Dermis microvascular lymphatic vessel endothelial cell (primary cell): ENCODE measurements around the gene SAMD8. TPM values are rescaled to one million over a fixed set of nuclear protein-coding genes. Genes with fewer than 3 reads are reported as not detected.
"Not testable (repeated sequence)": the region's sequence is repeated elsewhere in the genome, so short reads cannot be mapped to it uniquely, and the experiment has no call there.

Source experiments
- DNase-seq, 2 donors: peaks; one replicate each; pipeline versions ENCODE4 v3.0.0 to v3.0.0-alpha.2; 2010; ENCODE audit warnings: low read depth in 2 of 2
- total RNA-seq: library from RNA; depleted of rRNA; stranded (reverse); fragments of >200 nt; gene quantifications from 2 replicates; pipeline ENCODE4 v1.2.1, GENCODE V29; 2014

Gene SAMD8
- total RNA-seq, 1 donor from 2014 or later: 21.2 TPM

DNA sequence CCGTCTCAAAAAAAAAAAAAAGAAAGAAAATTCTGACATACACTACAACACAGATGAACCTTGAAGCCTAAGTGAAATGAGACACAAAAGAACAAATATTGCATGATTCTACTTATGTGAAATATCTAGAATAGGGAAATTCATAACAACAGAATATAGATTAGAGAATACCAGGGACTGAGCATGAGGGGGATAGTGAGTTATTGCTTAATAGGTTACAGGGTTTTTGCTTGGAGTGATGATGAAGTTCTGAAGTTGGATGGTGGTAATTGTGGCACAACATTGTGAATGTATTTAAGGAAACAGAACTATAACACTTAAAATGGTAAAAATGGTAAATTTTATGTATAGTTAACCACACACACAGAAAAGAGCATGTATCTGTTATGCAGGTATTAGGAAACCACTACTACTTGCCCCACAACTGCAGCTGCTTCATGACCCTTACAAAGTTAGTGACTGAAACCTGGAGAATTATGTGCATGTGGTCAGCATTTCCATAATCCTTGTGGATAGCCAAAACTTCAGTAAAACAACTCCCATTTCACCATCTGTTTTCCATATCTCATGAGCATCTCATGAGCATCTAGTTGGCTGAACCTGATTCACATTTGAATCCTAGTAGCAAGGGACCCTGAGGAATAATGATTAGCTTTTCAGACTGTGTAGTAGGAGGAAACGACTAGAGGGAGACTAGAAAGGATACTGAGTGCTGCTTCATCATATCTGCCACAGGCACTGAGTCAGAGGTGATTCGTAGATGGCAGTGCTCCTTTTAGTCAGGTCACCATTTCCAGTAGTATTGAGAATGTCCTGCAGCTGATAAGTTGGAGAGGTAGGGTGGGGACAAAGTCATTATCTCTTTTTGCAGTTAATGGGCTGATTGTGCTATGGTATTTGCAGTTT, 26.3 kb downstream of the SAMD8 start:
- DNase-seq: peak in 1 of 2 donors; percentile 41

DNA sequence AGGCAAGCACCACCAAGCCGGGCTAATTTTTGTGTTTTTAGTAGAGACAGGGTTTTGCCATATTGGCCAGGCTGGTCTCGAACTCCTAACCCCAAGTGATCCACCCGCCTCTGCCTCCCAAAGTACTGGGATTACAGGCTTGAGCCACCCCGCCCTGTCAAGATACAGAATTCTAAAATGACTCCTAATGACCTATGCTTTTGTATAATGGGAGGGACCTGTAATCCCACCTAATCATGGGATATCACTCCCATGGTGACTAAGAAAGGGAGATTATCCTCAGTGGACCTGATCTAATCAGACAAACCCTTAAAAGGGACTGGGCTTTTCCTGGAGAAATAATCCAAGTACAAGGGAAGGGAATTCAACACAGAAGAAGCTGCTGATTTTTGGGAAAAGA, 28.8 kb downstream of the SAMD8 start:
- DNase-seq: no peak

DNA sequence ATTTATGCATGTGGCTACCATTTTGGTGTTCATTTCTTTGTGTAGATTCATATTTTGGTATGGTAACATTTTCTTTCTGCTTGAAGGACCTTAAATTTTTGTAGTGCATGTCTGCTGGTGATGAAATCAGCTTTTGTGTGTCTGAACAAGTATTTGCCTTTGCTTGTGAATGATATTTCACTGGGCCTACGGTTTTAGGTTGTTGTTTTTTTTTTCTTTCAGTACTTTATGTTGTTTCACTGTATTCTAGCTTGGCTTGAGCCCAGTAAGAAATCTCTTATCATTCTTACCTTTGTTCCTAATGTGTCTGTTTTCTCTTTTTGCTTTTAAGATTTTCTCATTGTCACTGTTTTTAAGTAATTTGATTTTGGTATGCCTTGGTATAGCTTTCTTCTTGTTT, 31.9 kb downstream of the SAMD8 start:
- no peak for DNase-seq

DNA sequence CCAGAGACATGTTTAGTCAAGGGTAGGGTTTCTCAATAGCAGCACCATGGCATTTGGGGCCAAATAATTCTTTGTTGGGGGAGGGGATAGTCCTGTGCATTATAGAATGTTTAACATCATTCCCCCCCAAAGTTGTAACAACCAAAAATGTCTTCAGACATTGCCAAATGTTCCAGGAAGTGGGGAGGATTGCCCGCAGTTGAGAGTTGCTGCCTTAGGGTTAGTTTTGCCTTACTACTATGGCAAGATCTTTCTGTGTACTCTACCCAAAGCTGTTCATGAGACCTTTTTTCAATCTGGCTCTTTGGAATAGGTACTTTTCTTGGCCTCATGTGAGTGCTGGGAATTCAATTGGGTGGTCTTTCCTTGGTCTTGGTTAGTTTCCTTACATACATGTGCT, 34.1 kb downstream of the SAMD8 start:
- no peak for DNase-seq

DNA sequence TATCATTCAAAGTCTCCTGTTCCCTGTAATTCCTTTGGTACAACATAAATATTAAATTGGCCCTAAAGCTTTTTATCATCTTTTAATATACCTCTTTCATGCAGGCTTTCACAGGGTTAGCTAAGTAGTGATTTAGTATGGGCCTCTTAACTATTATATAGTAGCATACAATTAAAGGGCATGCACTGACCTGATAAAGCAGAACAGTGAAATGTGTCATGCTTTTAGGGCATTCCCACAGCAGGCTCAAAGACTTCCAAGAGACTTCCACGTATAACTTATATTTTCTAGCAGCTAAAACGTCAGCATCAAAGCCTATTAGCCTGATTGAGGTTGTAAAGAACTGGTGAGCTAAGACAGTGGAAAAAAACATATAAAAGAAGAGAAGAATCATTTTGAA, 35.3 kb downstream of the SAMD8 start:
- DNase-seq: no peak

DNA sequence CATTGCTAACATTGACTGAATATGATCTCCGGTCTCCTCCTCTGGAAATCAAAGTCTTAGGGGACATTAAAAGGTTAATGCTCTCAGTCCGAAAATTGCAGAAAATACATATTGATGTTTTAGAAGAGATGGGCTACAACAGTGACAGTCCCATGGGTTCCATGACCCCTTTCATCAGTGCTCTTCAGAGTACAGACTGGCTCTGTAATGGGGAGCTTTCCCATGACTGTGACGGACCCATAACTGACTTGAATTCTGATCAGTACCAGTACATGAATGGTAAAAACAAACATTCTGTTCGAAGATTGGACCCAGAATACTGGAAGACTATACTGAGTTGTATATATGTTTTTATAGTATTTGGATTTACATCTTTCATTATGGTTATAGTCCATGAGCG, 39.2 kb downstream of the SAMD8 start:
- no peak for DNase-seq

DNA sequence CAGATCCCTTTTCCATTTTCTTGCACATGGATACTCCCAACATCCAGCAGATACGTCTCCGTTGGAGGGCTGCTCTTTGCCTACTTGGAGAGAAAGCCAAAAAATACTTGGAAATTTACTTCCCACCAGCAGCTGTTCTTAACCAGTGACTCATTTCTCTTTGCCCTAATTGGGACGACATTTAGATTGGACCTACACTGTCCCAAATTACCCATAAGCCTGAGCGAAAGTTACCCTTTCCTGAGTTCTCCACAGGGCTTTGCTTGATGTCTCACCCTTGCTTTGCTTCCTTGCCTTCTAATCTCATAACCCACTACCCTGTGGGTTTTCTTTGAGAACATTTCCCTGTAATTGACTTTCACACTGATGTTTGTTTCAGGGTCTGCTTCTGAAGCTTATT, 48.1 kb downstream of the SAMD8 start:
- DNase-seq: no peak

DNA sequence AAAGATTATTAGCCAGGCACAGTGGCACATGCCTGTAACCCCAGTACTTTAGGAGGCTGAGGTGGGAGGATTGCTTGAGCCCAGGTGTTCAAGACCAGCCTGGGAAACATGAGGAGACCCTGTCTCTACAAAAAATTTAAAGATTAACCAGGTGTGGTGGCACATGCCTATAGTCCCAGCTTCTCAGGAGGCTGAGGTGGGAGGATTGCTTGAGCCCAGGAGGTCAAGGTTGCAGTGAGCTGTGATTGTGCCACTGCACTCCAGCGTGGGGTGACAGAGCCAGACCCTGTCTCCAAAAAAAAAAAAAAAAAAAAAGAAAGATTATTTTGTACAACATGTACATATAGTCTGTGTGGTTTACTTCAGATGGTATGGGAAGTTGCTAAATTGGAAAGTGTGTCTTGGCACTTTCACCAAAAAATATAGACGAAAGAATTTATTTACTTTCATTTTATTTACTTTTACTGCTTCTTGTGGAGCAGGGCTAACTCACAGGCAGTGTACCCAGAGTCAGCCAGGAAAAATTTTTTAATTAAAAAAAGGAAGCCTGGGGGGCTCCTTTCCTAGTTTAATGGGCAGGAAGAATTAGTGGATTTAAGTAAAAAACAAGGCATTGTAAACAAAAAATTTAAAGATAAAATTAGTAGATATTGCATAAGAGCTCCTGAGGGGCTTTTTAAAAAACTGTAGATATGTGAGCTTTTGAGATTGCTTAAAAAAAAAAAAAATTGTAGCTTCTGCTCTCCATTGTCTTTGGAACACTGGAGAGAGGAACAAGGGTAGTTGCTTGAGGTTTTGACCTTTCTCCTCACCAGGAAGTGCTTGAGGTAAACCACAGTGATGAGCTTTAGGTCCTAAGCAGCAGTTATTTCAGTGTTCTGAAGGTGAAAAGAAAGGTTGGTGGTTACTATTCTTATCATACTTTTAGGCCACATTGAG, 54.5 kb downstream of the SAMD8 start:
- DNase-seq: no peak

DNA sequence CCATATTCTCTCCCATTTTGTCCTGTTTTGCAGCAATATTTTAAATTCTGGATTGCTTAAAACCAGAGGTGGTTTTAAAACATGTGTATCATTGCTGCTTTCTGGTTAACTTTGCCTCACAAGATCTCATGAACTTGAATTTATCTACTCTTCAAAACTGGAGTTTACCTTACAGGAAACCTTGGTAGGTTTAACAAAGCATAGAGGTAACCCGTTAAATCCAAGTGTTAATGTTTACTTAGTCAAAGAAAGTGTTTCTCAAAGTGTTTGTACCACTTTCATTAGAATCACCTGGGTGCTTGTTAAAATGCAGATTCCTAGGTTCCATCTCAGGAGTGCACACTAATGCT, 55.1 kb downstream of the SAMD8 start:
- DNase-seq: no peak

DNA sequence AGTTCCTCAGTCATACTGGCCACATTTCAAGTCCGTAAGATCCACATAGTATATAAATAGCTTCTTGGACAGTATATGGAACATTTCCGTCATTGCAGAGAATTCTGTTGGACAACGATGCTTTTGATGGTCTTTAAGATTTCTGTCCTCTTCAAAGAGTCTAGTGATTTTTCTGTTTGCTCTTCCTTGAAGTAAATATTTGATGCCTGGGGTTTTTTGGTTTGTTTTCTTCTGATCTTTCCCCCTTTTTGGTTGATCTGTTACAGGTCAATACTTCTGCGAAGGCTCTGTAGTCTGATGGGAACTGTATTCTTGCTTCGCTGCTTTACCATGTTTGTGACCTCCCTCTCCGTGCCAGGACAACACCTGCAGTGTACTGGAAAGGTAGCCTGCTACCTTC, 56.8 kb downstream of the SAMD8 start:
- no peak for DNase-seq

DNA sequence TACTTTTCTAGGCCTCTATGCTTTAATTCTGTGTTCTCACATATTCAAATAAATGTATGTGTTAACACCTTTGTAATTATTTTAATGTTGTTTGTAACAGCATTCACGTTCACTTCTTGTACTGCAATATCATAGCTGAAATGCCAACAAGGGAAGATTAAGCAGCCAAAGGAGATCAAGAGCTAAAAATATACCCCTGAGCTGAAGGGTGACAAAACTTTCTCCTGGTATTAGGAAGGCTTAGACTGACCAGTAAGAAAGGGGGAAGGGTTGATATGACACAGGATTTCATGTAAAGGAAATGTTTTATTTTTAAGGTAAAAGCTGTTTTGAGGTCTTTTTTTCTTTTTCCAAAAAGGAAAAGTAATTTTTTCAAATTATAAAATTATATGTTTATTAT, 58.8 kb downstream of the SAMD8 start:
- no peak for DNase-seq

DNA sequence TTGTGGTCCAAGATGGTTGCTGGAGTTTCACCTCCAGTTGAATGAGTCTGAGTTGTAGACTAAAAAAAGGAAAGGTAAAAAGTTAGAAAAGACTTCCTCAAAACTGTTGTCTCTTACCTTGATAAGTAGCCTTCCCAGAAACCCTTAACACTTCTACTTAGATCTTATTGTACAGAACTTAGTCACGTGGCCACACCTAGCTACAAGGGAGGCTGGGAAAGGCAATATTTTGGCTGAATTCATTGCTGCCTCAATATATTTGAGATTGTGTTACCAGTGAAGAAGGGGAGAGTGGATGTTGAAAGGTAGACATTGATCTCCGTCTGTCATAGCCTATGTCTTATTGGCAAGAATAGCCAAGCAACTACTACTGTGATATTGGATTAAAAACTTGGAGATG, 63.6 kb downstream of the SAMD8 start:
- DNase-seq: no peak

DNA sequence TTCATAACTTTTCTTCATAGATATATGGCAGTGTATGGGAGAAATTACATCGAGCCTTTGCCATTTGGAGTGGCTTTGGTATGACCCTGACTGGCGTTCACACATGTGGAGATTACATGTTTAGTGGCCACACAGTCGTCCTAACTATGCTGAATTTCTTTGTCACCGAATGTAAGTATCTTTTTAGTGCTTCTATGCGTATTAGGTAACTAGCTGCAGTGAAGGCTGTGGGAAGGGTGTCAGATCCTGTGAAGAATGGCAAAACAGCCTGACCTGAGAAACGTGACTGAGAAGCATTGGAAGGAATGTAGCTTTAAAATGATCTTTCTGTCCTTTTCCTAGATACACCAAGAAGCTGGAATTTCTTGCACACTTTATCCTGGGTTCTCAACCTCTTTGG, 64.6 kb downstream of the SAMD8 start:
- no peak for DNase-seq

DNA sequence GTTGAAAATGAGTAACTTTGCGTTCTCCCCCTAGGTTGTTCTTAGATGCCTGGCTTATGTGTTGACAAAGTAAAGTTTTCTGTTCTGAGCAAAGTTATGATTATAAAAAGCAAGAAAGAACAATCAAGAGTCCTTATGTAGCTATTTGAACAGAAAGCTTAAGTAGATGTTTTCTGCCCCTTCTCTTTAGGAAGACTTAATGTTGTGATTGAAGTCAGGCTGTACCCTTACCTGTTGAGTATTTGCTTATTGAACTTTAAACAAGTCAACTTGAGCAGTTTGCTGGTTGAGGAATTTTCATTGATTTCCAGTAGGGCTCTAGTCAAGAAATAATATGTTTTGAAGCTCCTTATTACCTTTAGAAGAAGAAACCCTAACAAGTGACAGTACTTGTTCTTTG, 65.3 kb downstream of the SAMD8 start:
- no peak for DNase-seq

DNA sequence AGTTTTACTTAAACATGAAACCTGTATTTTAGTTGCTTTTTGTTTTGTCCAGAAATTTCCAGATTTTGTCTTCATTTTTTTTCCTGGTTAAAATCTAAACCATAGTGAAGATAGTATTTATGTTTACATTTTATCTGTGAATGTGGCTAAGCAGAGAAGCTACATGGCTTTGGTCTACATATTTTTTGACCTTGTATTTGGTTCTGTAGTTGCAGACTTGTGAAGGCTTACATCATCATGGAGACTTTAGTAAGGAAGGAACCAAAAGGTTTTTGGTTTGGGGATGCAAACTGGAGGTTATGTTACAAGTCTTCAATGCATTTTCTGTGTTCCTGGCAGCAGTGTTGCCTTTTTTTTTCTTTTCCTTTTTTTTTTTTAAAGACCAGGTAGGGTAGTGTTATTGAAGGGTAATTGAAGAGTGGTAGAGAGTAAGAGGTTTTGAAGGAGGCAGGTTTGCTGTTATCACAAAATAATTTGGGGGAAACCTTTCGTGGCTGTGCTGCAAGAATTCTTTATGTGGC, 68.3 kb downstream of the SAMD8 start:
- DNase-seq: no peak

DNA sequence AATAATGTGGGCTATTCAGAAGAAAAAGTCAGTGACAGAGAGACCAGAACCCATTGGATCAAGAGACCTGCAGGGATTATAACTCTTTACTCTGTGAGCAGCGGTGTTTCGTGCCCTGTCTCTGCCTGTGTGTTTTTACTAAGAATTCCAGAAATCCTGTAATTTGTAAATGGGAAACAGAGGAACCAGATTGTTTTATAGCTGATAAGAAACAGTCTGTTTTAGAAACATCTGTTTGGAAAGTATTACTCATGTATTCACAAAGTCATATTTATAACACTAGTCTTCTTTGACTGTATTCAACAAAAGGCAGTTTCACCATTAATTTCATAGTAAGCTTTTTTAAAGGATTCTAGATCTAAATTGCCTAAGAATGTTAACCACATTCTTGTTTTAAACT, 69.1 kb downstream of the SAMD8 start:
- peak; percentile 69 to 84 for DNase-seq

DNA sequence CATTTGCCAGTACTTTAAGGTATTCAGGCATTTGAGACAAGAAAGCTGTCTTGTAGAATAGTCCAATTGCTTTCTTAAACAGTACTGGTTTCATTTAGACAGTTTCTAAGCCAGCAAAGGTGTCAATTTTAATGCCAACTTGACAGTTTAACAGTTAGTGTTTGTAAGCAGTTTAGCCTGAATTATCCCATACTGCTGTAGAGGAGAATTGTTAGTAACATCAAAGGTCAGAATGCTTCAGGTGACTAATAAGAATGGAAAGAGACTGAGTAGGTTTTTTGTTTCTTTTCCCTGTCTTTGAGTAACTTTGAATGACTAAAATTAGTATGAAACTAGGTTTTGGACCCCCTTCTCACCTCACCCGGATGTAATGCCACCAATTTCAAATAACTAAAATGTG, 69.6 kb downstream of the SAMD8 start:
- DNase-seq: peak in 1 of 2 donors; percentile 40

DNA sequence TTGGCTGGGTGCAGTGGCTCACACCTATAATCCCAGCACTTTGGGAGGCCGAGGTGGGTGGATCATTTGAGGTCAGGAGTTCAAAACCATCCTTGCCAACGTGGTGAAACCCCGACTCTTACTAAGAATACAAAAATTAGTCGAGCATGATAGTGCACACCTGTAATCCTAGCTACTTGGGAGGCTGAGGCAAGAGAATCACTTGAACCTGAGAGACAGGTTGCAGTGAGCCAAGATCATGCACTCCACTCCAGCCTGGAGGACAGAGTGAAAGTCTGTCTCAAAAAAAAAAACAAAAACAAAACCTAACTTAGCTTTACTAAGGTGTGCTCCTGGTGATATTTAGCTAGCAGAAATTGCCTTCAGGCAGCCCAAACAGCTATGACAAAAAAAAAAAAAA, 74.9 kb downstream of the SAMD8 start:
- DNase-seq: no peak

DNA sequence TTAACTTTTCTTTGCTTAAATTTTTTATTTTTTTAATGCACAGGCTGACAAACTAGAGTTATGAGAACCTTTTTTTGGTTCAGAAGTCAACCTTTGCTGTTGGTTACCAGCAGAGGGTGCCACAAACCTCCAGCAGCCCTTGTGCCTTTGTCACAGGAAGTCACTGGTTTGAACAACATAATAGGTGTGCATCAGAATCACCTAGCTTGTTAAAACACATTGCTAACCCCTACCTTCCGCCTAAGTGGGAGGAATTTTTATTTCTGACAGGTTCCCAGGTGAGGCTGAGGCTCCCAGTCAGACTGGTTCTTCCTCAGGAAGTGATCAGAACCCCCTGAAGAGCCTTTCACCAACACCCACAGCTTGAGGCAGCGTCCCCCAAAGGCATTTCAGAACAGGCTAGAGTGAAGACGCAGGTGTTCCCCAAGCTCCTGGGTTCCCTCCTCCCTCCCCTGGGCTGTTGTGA, 76.5 kb downstream of the SAMD8 start:
- peak; percentile 80 for DNase-seq

DNA sequence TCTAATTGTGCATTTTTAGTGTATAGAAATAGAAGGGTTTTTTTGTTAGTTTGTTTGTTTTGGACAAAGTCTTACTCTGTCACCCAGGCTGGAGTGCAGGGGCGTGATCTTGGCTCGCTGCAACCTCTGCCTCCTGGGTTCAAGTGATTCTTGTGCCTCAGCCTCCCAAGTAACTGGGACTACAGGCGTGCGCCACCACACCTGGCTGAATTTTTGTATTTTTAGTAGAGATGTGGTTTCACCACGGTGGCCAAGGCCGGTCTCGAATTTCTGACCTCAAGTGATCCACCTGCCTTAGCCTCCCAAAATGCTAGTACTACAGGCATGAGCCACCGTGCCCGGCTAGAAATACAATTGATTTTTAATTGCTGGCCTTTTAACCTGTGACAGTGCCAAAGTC, 77.1 kb downstream of the SAMD8 start:
- DNase-seq: not testable (repeated sequence)

DNA sequence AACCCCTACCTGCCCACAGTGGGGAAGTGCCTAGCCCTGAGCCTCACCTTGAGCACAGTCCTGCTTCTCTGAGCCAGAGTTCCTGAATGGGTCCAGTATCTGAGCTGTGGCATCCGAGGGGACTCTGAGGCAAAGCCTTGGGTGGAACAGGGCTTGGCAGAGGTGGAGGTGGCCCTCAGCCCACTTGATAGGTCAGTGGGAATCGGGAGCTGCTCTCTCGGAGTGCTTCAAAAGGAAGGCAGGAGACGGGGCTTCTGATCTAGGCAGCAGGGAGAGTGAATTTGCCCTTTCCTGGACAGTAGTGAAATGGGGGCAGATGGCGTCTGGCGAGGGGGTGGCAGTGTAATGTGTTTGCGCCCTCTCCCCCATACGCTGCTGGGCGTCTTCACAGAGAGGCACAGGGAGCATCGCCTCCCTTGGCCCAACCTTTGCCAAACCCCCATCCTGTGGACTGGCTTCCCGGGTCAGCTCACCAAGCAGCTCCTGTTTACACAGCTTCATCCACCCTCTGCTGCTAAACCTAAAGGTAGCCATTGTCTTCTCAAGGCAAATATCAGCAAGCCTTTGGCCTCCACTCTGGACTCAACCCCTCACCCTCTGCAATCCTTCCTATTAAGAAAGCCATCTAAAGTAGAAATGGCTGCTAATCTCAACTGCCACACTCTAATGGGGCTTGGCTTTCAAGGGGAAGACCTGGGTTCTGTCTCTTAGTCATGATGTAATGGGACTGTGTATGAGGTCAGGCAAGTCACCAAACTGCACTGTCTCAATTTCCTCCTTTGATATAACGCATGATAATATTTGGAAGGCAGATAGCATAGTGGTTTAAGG, 78.0 kb downstream of the SAMD8 start:
- no peak for DNase-seq
